Measurements from ENCODE around the gene ERMAP.

GRCh38 chr1:42877380-42877779 lies 60.5 kb downstream of the ERMAP start:
- TF ChIP-seq CTCF (IDR thresholded peaks at IDR 0.05; ENCODE audit: low read depth, low read length) (no peak), POLR2A (IDR thresholded peaks at IDR 0.05; ENCODE audit: extremely low read depth, insufficient read length) (no peak), MAX (IDR thresholded peaks at IDR 0.05; ENCODE audit: low read depth, low read length) (no peak), MYC (IDR thresholded peaks at IDR 0.05; ENCODE audit: low read depth, low read length) (no peak)

Measured in NB4 (cell line).